Activated naive CD8-positive, alpha-beta T cell treated with anti-CD3 and anti-CD28 coated beads, Interleukin-2, amount 50 U/mL, for 24 hours (primary cell): ENCODE measurements around the gene TYMP.

Experiments used
- ATAC-seq: fragments of 150-1000 bp; cut with Tn5 transposase; one replicate; pipeline ENCODE4 v1.10.0; 2021
- DNase-seq: peaks from one replicate; pipeline ENCODE4 v3.0.0; 2021
- H3K27ac Mint-ChIP-seq: one replicate; pipeline ENCODE4 v1.8.0; 2021; ENCODE audit warnings: mild to moderate bottlenecking, mixed read lengths
- H3K27me3 Mint-ChIP-seq: one replicate; pipeline ENCODE4 v1.8.0; 2021; ENCODE audit warnings: mixed read lengths
- H3K36me3 Mint-ChIP-seq: one replicate; pipeline ENCODE4 v1.8.0; 2021; ENCODE audit warnings: low read depth, mixed read lengths
- H3K4me1 Mint-ChIP-seq: one replicate; pipeline ENCODE4 v1.8.0; 2021; ENCODE audit warnings: mixed read lengths
- H3K4me3 Mint-ChIP-seq: one replicate; pipeline ENCODE4 v1.8.0; 2021; ENCODE audit warnings: mild to moderate bottlenecking, moderate library complexity, mixed read lengths
- H3K9me3 Mint-ChIP-seq: one replicate; pipeline ENCODE4 v1.8.0; 2021; ENCODE audit warnings: mixed read lengths

The TYMP gene

DNA sequence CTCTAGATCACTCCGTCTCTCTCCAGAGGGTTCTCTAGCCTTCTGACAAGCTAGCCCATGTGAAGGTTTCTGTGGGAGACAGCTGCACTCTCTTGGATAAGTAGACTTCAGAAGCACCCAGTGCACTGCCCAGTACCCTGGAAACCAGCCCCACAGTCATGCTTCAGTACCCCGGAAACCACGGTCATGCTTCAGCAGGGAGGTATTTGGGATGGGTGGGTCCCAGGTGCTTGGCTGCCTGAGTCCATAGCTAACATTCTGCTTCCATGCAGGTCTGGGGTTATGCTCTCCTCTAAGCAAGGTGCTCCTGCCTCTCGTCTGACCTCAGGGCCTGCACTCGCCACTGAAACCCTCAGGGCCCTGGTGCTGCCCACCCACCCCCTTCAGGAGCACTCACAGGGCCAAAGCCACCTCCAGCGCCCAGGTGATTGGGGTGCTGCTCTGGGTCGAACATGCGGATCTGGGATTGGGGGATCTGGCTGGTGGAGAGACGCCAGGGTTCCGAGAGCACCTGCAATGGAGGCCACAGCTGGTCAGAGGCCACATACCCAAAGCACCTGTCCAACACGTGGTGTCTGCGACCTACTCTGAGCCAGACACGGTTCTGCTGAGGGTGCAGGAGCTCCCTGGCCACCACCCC lies 40.2 kb upstream of the TYMP start:
- peaks cover 21% of the 10 kb centered on the region for H3K36me3 Mint-ChIP-seq
- H3K4me3 Mint-ChIP-seq: no peak overlapping the region

DNA sequence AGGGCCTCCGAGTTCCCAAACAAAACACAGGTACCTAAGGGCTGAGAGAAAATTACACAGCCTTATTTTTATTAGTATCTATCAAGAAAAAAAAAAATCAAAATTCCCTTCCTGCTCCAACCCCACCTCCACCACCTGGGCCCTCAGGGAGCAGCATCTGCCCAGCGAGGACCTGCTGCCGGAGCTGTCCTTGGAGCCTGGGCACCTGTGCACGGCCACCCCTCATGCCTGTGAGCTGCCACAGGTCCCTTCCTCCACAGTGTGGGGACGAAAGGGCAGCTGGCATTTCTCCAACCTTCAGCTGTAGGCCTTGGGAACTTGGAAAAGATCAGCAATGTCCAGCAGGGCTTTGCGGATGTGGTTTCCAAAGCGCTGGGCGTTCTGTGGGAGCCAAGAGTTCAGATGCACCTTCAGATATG lies 39.2 kb upstream of the TYMP start:
- no peaks in the 10 kb centered on the region for H3K4me1 Mint-ChIP-seq
- H3K27ac Mint-ChIP-seq: no peak overlapping the region
- ATAC-seq: no peak
- H3K4me3 Mint-ChIP-seq: no peak overlapping the region
- peaks cover 21% of the 10 kb centered on the region for H3K36me3 Mint-ChIP-seq
- DNase-seq: no peak
- H3K27me3 Mint-ChIP-seq: no peaks in the 10 kb centered on the region
- H3K9me3 Mint-ChIP-seq: no peaks in the 10 kb centered on the region

More for the DNA sequence above, 40.2 kb upstream of the TYMP start:
- Mint-ChIP-seq H3K27ac (no peak overlapping the region), H3K27me3 (no peaks in the 10 kb centered on the region), H3K9me3 (no peaks in the 10 kb centered on the region), H3K4me1 (no peaks in the 10 kb centered on the region)
- ATAC-seq: no peak
- DNase-seq: no peak

DNA sequence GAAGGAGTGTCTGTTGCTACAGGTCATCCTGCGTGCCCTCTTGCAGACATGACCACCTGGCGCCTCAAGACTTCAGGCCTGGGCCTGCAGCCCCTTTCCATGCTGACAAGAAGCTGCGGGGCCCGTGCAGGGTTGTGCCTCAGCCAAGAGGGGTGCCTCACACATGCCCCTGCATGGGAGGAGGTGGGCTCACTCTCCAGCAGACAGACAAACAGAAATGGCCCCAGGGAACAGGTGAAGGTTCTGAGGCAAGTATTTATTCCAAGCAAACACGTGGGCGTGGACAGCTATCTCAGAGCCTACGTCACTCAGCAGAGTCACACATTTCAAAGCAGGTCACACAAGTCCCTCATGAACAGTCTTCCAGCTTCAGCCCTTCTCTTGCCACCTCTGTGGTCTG lies 38.8 kb upstream of the TYMP start:
- no peak overlapping the region for H3K27ac Mint-ChIP-seq
- ATAC-seq: no peak
- H3K4me3 Mint-ChIP-seq: no peak overlapping the region
- no peak for DNase-seq
- peaks cover 21% of the 10 kb centered on the region for H3K36me3 Mint-ChIP-seq
- no peaks in the 10 kb centered on the region for H3K9me3 Mint-ChIP-seq
- no peaks in the 10 kb centered on the region for H3K27me3 Mint-ChIP-seq
- H3K4me1 Mint-ChIP-seq: peaks cover under 1% of the 10 kb centered on the region

DNA sequence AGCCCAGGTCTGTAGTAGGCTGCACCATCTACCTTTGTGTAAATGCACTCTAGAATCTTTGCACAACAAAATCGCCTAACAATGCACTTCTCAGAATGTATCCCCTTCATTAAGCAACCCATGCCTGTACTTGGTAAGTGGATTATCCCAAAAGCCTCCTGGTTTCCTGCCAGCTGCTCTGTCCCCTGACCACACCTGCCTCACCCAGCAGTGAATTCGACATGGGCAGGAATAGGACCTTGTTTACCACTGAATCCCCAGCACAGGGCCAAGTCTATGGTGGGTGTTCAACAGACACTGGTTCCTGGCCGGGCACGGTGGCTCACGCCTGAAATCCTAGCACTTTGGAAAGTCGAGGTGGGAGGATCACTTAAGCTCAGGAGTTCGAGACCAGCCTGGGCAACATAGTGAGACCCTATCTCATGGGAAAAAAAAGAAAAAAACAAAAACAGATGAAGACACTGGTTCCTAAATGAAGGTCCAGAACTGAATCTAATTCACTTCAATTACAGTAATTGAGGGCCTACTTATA lies 38.0 kb upstream of the TYMP start:
- Mint-ChIP-seq H3K27me3 (no peaks in the 10 kb centered on the region), H3K9me3 (no peaks in the 10 kb centered on the region), H3K36me3 (peaks cover 21% of the 10 kb centered on the region), H3K4me1 (peaks cover 8% of the 10 kb centered on the region), H3K4me3 (no peak overlapping the region), H3K27ac (no peak overlapping the region)
- DNase-seq (no peak), ATAC-seq (no peak)

DNA sequence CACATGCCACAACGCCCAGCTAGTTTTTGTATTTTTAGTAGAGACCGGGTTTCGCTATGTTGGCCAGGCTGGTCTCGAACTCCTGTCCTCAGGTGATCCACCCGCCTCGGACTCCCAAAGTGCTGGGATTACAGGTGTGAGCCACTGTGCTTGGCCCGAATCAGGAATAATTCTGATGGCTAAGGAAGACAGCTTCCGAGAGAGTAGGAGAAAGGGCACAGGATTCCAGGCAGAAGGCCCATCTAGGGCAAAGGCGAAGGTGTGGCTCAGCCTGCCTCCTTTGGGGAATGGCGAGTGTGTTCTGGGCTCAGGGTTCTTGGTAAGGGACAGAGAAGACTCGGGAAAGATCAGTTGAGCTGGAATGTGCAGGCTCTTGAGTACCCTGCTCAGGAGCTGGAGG lies 34.5 kb upstream of the TYMP start:
- Mint-ChIP-seq H3K4me1 (peaks cover 17% of the 10 kb centered on the region), H3K9me3 (no peaks in the 10 kb centered on the region), H3K27me3 (peaks cover 2% of the 10 kb centered on the region), H3K27ac (no peak overlapping the region), H3K36me3 (peaks cover 7% of the 10 kb centered on the region), H3K4me3 (no peak overlapping the region)
- ATAC-seq (no peak), DNase-seq (no peak)

DNA sequence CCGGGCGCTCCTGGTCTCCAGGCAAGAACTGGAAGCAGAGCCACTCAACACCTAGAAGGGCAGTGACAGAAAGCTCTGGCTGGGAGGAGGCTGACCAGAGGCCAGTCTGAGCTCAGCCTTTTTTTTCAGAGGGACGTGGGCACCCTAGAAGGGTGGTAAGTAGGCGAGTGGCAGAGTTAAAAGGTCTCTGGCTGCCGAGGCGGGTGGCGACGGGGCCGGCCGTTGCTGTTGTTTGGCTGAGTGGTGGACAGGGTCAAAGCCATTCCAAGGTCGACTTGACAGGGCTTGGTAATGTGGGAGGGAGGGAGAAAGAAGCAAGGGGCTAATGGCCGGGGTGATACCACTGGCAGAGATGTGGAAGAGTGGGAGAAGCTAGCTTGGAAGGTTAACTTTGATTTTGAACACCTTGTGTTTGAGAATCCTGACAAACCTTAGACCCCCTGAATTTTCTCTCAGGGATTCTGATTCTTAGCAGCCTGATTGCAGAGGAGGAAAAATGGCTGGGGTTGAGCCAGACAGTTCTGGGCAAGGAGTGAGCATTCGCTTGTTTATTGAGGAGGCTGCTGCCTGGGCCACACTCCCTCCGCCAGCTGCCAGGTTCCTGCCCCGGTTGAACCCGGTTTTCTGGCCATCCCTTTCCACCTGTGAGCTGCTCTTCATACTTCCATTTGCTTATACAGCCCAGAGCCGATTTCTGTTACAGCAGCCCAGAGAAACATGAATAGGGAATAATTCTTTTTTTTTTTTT lies 33.8 kb upstream of the TYMP start:
- Mint-ChIP-seq H3K36me3 (peaks cover 5% of the 10 kb centered on the region), H3K9me3 (no peaks in the 10 kb centered on the region), H3K27ac (no peak overlapping the region), H3K27me3 (peaks cover 2% of the 10 kb centered on the region), H3K4me3 (peak overlapping the region; percentile 85), H3K4me1 (peaks cover 17% of the 10 kb centered on the region)
- ATAC-seq: no peak
- DNase-seq: no peak

DNA sequence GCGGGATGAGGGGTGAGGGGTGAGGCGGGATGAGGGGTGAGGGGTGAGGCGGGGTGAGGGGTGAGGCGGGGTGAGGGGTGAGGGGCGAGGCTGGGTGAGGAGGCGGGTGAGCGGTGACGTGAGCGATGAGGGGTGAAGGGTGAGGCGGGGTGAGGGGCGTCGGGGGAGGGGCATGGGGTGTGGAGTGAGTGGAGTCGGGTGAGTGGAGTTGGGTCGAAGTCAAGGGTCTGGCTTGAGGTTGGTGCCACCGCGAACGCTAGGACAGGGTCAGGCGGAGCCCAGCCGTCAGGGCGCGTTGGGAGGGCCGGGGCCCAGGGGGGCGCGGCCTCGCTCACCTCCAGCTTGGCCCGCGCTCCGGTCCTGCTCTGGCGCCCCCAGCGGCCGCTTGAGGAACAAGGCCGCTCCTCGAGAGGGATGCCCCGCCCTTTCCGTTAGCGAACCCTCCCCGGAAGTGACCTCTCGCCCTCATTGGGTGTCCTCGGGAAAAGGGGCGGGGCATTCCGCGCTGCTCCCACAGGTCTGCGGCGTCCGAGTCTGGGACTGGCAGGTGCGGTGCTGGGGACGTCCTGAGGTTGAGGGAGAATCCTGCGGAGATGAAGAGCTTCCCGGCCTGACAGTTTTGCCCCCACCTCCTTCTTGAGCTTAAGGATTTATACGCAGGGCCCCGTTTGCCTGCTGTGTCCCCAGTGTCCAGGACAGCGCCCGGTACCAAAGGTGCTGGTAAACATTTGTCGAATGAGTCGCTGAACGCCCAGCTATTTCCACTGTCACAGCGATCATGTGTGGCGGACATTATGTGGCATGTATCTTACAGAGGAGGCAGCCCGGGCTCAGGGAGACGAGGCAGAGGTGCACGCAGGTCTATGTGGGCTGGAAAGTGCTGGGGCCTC lies 33.0 kb upstream of the TYMP start, which contains the start of gene SYCE3:
Gene SYCE3 (minus strand): TSS at position 397 of the 890 bp plus-strand sequence. CDS start 6,514 bp downstream, outside the sequence.
- Mint-ChIP-seq H3K27ac (peak within 1 kb of the TSS; percentile 69), H3K9me3 (no peaks in the 10 kb centered on the region), H3K4me3 (peak within 1 kb of the TSS; percentile 85), H3K4me1 (peaks cover 17% of the 10 kb centered on the region), H3K36me3 (peaks cover 2% of the 10 kb centered on the region), H3K27me3 (peaks cover 2% of the 10 kb centered on the region)
- ATAC-seq (peak; percentile 96), DNase-seq (peak; percentile 100)

DNA sequence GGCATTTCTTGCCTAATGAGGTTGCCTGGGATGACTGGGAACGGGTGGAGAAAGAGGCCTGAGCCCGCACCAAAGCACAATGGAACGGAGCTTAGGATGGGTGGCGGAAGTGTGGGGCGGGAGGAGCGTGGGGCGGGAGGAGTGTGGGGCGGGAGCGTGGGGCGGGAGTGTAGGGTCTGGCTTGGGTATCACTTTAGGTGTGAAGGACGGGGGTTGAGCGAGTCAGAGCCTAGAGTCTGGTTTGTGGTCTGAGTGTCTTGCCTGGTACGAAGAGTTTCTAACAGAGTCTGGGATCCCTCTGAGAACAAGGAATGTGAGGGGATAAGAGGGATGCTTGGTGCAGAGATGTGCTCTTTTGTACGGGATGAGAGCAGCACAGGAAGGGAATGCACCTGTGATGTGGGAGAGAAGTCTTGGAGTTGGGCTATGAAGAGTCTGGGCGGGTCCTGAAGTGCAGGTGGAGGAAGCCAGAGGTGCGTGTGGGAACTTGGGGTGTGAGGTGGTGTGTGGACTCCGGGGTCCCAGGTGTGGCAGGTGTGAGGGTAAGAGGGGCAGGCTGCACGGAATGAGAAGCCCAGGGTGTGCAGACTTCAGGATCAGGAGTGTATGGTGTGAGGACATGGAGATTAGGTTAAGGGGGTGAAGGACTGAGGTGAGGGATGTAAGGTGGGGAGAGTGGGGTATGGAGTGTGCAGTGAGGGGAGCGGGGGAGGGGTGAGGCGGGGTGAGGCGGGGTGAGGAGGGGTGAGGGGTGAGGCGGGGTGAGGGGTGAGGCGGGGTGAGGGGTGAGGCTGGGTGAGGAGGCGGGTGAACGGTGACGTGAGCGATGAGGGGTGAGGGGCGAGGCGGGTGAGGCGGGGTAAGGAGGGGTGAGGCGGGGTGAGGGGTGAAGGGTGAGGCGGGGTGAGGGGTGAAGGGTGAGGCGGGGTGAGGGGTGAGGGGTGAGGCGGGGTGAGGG lies 31.9 kb upstream of the TYMP start:
- Mint-ChIP-seq H3K36me3 (no peaks in the 10 kb centered on the region), H3K4me1 (peaks cover 17% of the 10 kb centered on the region), H3K27me3 (peaks cover 2% of the 10 kb centered on the region), H3K9me3 (no peaks in the 10 kb centered on the region), H3K4me3 (peak overlapping the region; percentile 7), H3K27ac (peak overlapping the region; percentile 69)
- no peak for DNase-seq
- ATAC-seq: no peak

DNA sequence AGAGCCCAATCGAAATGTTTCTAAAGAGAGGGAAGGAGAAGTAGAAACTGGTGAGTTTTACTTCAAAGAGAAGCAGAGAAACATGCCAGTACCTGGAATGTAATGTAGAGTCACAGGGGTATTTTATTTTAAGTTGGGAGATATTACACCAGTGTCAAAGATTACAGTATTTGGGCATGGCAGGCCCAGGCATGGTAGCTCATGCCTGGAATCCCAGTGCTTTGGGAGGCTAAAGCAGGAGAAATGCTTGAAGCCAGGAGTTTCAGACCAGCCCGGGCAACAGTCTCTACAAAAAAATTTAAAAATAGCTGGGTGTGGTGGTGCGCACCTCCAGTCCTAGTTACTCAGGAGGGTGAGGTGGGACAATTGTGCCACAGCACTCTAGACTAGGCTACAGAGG lies 30.2 kb upstream of the TYMP start:
- ATAC-seq (no peak), DNase-seq (no peak)
- Mint-ChIP-seq H3K9me3 (no peaks in the 10 kb centered on the region), H3K36me3 (no peaks in the 10 kb centered on the region), H3K4me3 (no peak overlapping the region), H3K27ac (no peak overlapping the region), H3K27me3 (peaks cover 2% of the 10 kb centered on the region), H3K4me1 (peaks cover 17% of the 10 kb centered on the region)

DNA sequence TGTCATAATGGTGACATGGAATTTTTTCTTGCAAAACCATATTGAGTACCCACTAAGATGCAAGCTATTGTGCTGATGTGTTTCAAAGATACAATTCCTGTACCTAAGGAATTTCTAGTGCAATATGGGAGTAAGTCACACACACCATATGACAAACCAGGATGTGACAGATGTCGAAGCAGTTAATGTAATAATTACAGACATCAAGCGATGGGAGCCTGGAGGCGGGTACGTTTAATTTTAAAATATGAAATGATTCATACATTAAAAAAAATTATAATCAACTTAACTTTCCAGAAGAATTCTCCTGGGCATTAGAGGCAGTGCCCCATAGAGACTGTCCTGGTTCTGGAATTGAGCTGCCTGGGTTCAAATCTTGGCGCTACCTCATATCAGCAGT lies 26.9 kb upstream of the TYMP start:
- H3K36me3 Mint-ChIP-seq: no peaks in the 10 kb centered on the region
- H3K4me3 Mint-ChIP-seq: no peak overlapping the region
- no peaks in the 10 kb centered on the region for H3K9me3 Mint-ChIP-seq
- peaks cover 7% of the 10 kb centered on the region for H3K4me1 Mint-ChIP-seq
- no peak overlapping the region for H3K27ac Mint-ChIP-seq
- ATAC-seq: no peak
- DNase-seq: no peak
- H3K27me3 Mint-ChIP-seq: peaks cover 2% of the 10 kb centered on the region

DNA sequence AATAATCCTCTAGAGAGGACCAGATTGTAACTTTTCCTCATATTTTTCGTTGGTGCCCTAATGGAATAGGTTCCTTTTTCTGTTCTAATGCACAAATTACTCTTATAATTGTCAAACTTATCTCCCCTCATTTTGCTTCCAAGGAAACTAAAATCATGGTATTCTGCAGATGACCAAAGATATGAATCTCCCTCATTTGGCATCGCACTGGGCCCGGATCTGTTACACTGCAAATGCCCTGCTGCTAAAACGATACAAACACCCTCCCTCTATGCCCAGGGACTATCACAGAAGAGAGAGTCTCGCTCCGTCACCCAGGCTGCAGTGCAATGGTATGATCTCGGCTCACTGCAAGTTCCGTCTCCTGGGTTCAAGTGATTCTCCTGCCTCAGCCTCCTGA lies 23.5 kb upstream of the TYMP start:
- H3K27ac Mint-ChIP-seq: no peak overlapping the region
- no peak for ATAC-seq
- no peaks in the 10 kb centered on the region for H3K27me3 Mint-ChIP-seq
- peaks cover 14% of the 10 kb centered on the region for H3K4me1 Mint-ChIP-seq
- no peak overlapping the region for H3K4me3 Mint-ChIP-seq
- H3K36me3 Mint-ChIP-seq: no peaks in the 10 kb centered on the region
- no peaks in the 10 kb centered on the region for H3K9me3 Mint-ChIP-seq
- no peak for DNase-seq

DNA sequence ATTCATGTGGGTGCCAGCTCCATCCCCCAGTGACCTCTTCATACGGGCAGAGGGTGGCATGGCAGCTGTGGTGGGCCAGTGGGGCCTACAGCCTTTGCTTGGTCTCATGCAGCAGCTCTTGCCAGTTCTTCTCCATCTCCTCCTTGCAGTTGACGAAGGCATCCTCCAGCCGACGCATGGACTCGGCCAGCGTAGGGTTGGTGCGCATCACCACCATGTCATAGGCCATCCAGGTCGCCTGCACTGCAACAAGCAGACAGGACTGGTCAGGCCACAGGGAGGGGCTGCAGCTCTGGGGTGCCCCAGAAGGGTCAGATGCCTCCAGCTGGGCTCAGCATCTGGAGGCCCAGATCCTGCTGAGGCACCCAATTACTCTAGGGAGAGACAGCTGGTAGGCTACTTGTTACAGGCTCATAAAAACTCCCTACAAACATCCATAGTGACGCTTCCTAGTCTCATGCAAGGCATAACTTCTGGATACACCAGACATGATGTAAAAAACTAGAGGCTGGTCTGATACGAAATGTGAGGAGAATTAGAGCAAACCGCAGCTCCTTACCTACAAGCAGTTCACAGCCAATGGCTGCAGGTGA lies 21.4 kb upstream of the TYMP start:
- Mint-ChIP-seq H3K27me3 (no peaks in the 10 kb centered on the region), H3K4me1 (peaks cover 18% of the 10 kb centered on the region), H3K27ac (no peak overlapping the region), H3K9me3 (no peaks in the 10 kb centered on the region), H3K36me3 (no peaks in the 10 kb centered on the region), H3K4me3 (no peak overlapping the region)
- DNase-seq (no peak), ATAC-seq (no peak)

DNA sequence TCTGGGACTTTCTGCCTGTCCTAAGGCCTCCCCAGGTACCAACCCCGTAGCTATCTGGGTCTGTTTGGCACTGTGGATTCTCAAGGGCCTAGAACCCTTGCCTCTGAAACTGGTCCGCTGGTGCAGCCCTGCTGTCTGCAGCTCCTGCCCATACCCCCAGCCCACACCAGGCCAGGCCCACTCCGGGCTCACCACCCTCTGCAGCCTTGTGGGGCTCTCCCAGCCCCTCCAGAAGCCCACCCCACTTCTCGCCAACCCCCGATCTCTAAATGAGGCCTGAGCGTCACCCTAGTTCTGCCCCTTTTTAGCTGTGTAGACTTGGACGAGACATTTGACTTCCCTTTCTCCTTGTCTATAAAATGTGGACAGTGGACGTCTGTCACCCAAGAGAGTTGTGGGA lies 20.6 kb upstream of the TYMP start:
- Mint-ChIP-seq H3K27ac (peak overlapping the region; percentile 71), H3K9me3 (no peaks in the 10 kb centered on the region), H3K4me3 (peak overlapping the region; percentile 70)

More for the DNA sequence above, 20.6 kb upstream of the TYMP start:
- DNase-seq: no peak
- Mint-ChIP-seq H3K4me1 (peaks cover 27% of the 10 kb centered on the region), H3K27me3 (no peaks in the 10 kb centered on the region), H3K36me3 (no peaks in the 10 kb centered on the region)
- ATAC-seq: no peak
